Keratinocyte (primary cell): ENCODE measurements around the gene MORN5. TPM values are rescaled to one million over a fixed set of nuclear protein-coding genes. Genes with fewer than 3 reads are reported as not detected.

ENCODE experiments used
- DNase-seq: peaks from one replicate; pipeline ENCODE4 v3.0.0-alpha.2; 2011; ENCODE audit warnings: low read depth, missing footprints, low spot score
- FAIRE-seq: peaks from 2 replicates; lab custom pipeline; 2011; peaks lifted over from hg19 to GRCh38; lab: Jason Lieb, UNC
- H2AFZ ChIP-seq: 2 replicates; pipeline ENCODE4 v1.6.0; 2012; ENCODE audit warnings: low read length, control low read depth, inconsistent platforms; ENCODE audit not compliant: control insufficient read depth
- H3K27ac ChIP-seq: 2 replicates; pipeline ENCODE4 v1.5.1; 2011; ENCODE audit warnings: low read length; ENCODE audit not compliant: control insufficient read depth, insufficient read depth
- H3K27me3 ChIP-seq: 3 replicates; pipeline ENCODE4 v1.6.0; 2011; ENCODE audit warnings: low read length; ENCODE audit not compliant: control insufficient read depth, insufficient read depth; ENCODE audit errors: extremely low read depth
- H3K36me3 ChIP-seq, 2 experiments: 2 replicates in 1 of 2; 3 replicates in 1 of 2; pipeline ENCODE4 v1.5.1; 2011; ENCODE audit warnings: low read length in 2 of 2, mild to moderate bottlenecking in 1 of 2; ENCODE audit not compliant: control insufficient read depth in 2 of 2, insufficient read depth in 2 of 2; ENCODE audit errors: extremely low read depth in 1 of 2
- H3K4me1 ChIP-seq: 3 replicates; pipeline ENCODE4 v1.5.1; 2011; ENCODE audit warnings: low read length; ENCODE audit not compliant: control insufficient read depth, insufficient read depth; ENCODE audit errors: extremely low read depth
- H3K4me2 ChIP-seq: 3 replicates; pipeline ENCODE4 v1.6.0; 2011; ENCODE audit warnings: low read depth, low read length; ENCODE audit not compliant: control insufficient read depth, insufficient read depth; ENCODE audit errors: extremely low read depth
- H3K4me3 ChIP-seq, 3 experiments: fragments of 200-600 bp in 1 of 3; sonication (generic) in 1 of 3; 2 replicates in 2 of 3; 3 replicates in 1 of 3; pipeline ENCODE4 v1.5.1; 2011 to 2016; ENCODE audit warnings: low read length in 3 of 3, mild to moderate bottlenecking in 3 of 3, control low read depth in 2 of 3, inconsistent platforms in 1 of 3, low read depth in 1 of 3, mixed read lengths in 1 of 3, mixed run types in 1 of 3, moderate library complexity in 1 of 3; ENCODE audit not compliant: control insufficient read depth in 2 of 3, insufficient read depth in 2 of 3; ENCODE audit errors: extremely low read depth in 1 of 3
- H3K79me2 ChIP-seq: 2 replicates; pipeline ENCODE4 v1.6.0; 2012; ENCODE audit warnings: low read length; ENCODE audit not compliant: control insufficient read depth, insufficient read depth
- H3K9ac ChIP-seq: 3 replicates; pipeline ENCODE4 v1.6.0; 2011; ENCODE audit warnings: low read length; ENCODE audit not compliant: control insufficient read depth, insufficient read depth; ENCODE audit errors: extremely low read depth
- H3K9me1 ChIP-seq: 3 replicates; pipeline ENCODE4 v1.6.0; 2011; ENCODE audit warnings: low read length; ENCODE audit not compliant: control insufficient read depth, insufficient read depth; ENCODE audit errors: extremely low read depth
- H3K9me3 ChIP-seq: 2 replicates; pipeline ENCODE4 v1.5.1; 2012; ENCODE audit warnings: low read depth, low read length; ENCODE audit not compliant: control insufficient read depth
- H4K20me1 ChIP-seq: 3 replicates; pipeline ENCODE4 v1.6.0; 2011; ENCODE audit warnings: low read length; ENCODE audit not compliant: control insufficient read depth, insufficient read depth; ENCODE audit errors: extremely low read depth
- EZH2 ChIP-seq: IDR thresholded peaks from one replicate; pipeline ENCODE4 v1.6.1; 2012; ENCODE audit warnings: inconsistent platforms, mild to moderate bottlenecking, low read length, moderate library complexity
- dilution Hi-C: fragments of 300-500 bp; cut with MboI; formaldehyde crosslinking; loops from one replicate; pipeline ENCODE4 v1.7.0; 2020; ENCODE audit warnings: low sequenced_read_pairs; ENCODE audit not compliant: extremely low pct_ligation_motif_present
- polyA plus RNA-seq, 5 experiments: library from polyadenylated mRNA; depleted of rRNA in 3 of 5; stranded (reverse) in 3 of 5; stranded (forward) in 1 of 5; unstranded in 1 of 5; fragments of >200 nt; gene quantifications; 1 replicate in 1 of 5; 2 replicates in 3 of 5; 3 replicates in 1 of 5; pipeline versions ENCODE4 v1.2.1 to v1.2.3, GENCODE V29; 2011 to 2012; ENCODE audit warnings: missing spikeins in 2 of 5, low read depth in 1 of 5, low replicate concordance in 1 of 5
- TF ChIP-seq, protein P1 (sequence below), 3 experiments: IDR thresholded peaks in 1 of 3; conservative IDR thresholded peaks in 1 of 3; optimal IDR thresholded peaks in 1 of 3; 2 replicates in 2 of 3; 3 replicates in 1 of 3; pipeline versions ENCODE3 to v1.5.1; 2011; ENCODE audit warnings: low read length in 3 of 3, mild to moderate bottlenecking in 3 of 3, moderate library complexity in 2 of 3, control low read depth in 1 of 3, inconsistent platforms in 1 of 3; ENCODE audit not compliant: insufficient read depth in 2 of 3; ENCODE audit errors: extremely low read depth in 1 of 3

The MORN5 gene
- polyA plus RNA-seq, 1 donor (not counting 4 experiments of a cell fraction or from before 2014, with no cell fraction given), result not detected

DNA sequence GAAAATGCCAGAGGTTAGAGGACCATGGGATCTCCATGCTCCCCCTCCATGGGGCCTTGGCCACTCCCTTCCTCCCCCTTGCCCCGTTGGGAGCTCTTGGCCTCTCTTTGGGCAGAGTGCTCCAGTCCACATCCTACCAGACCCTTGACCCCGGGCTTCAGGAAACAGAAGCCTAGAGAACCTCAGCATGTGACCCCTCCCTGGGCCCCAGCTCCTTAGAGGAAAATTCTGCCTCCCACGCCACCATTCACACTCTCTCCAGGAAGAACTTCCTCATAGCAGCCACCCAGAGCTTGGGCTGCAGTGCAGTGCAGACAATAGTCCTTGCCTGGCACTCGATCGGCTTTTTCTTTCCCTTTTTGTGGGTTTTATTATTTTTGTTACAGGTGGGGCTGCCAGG is 63.1 kb downstream of the MORN5 start:
- dilution Hi-C loops, result no loop called here
- H3K27ac ChIP-seq, result no peak overlapping the region
- peaks cover 6% of the 10 kb centered on the region for H4K20me1 ChIP-seq
- H2AFZ ChIP-seq, result no peak overlapping the region
- no peaks in the 10 kb centered on the region for H3K79me2 ChIP-seq
- no peaks in the 10 kb centered on the region for H3K36me3 ChIP-seq
- H3K4me1 ChIP-seq, result peaks cover 13% of the 10 kb centered on the region
- peaks cover 100% of the 10 kb centered on the region for H3K27me3 ChIP-seq
- no peak overlapping the region for H3K4me2 ChIP-seq
- H3K9ac ChIP-seq, result no peak overlapping the region
- H3K9me3 ChIP-seq, result no peaks in the 10 kb centered on the region
- no peak for TF ChIP-seq EZH2
- TF ChIP-seq, protein P1, sequence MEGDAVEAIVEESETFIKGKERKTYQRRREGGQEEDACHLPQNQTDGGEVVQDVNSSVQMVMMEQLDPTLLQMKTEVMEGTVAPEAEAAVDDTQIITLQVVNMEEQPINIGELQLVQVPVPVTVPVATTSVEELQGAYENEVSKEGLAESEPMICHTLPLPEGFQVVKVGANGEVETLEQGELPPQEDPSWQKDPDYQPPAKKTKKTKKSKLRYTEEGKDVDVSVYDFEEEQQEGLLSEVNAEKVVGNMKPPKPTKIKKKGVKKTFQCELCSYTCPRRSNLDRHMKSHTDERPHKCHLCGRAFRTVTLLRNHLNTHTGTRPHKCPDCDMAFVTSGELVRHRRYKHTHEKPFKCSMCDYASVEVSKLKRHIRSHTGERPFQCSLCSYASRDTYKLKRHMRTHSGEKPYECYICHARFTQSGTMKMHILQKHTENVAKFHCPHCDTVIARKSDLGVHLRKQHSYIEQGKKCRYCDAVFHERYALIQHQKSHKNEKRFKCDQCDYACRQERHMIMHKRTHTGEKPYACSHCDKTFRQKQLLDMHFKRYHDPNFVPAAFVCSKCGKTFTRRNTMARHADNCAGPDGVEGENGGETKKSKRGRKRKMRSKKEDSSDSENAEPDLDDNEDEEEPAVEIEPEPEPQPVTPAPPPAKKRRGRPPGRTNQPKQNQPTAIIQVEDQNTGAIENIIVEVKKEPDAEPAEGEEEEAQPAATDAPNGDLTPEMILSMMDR (optimal IDR thresholded peaks at IDR 0.05 in 1 of 3, IDR thresholded peaks at IDR 0.05 in 1 of 3, conservative IDR thresholded peaks at IDR 0.05 in 1 of 3; ENCODE audit: extremely low read depth in 1 of 3, insufficient read depth in 2 of 3, low read length in 3 of 3), result no peak
- FAIRE-seq, result no peak
- no peaks in the 10 kb centered on the region for H3K9me1 ChIP-seq
- H3K4me3 ChIP-seq, result no peak overlapping the region
- no peak for DNase-seq

DNA sequence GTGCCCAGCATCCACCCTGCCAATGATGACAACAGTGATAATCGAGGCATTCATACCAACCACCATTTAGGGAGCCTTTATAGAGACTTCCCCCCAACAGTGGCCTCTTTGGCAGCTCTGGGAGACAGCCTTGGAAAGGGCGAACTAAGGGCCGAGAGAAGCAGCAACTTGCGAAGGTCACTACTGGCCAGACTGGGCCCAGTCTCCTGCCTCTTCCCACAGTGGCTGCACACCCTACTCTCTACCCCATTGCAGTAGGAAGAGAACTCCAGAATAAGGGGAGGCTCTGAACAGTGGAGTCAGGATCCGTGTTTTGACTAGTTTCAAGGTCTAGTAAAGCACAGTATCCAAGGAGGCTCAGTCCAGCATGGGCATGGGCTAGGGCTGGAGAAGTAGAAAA is 63.7 kb downstream of the MORN5 start:
- Histone ChIP-seq H3K9me3 (no peaks in the 10 kb centered on the region), H3K27ac (no peak overlapping the region), H3K4me3 (no peak overlapping the region), H4K20me1 (peaks cover 4% of the 10 kb centered on the region), H3K4me1 (peaks cover 16% of the 10 kb centered on the region), H3K9me1 (no peaks in the 10 kb centered on the region), H3K4me2 (no peak overlapping the region), H3K79me2 (no peaks in the 10 kb centered on the region), H3K9ac (no peak overlapping the region), H3K27me3 (peaks cover 99% of the 10 kb centered on the region), H2AFZ (no peak overlapping the region), H3K36me3 (no peaks in the 10 kb centered on the region)
- no peak for DNase-seq
- FAIRE-seq, result no peak
- dilution Hi-C loops, result no loop called here
- TF ChIP-seq, protein P1 (optimal IDR thresholded peaks at IDR 0.05 in 1 of 3, IDR thresholded peaks at IDR 0.05 in 1 of 3, conservative IDR thresholded peaks at IDR 0.05 in 1 of 3; ENCODE audit: extremely low read depth in 1 of 3, insufficient read depth in 2 of 3, low read length in 3 of 3), result no peak
- no peak for TF ChIP-seq EZH2
